EH (cell line): Measurements from ENCODE around the gene GPR155.
"Not testable (repeated sequence)": the region's sequence is repeated elsewhere in the genome, so short reads cannot be mapped to it uniquely, and the experiment has no call there.

Experiments used
- DNase-seq: peaks from one replicate; pipeline ENCODE4 v3.0.0-alpha.2; 2015; ENCODE audit warnings: low read depth

Gene GPR155

DNA sequence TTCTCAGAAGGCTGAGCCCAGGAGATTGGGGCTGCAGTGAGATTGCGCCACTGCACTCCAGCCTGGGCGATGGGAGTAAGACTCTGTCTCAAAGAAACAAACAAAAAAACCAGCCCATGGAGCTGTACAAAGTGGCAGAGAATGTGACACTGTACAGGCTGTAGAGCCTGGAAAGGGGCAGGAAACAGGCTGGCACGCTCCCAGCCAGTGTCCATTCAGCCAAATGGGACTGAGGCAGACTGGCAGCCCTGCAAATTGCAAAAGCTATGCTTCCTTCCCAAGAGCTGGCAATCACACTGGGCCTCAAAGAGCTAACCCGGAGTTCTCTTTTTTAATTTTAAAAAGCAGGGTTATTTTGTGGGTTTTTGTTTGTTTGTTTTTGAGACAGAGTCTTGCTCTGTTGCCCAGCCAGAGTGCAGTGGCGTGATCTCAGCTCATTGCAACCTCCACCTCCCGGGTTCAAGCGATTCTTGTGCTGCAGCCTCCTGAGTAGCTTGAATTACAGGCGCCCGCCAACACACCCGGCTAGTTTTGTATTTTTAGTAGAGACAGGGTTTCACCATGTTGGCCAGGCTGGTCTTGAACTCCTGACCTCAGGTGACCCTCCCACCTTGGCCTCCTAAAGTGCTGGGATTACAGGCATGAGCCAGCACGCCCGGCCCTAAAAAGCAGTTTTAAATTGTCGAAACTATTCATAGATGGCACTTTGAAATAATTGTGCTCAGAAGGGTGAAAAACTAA, 48.5 kb downstream of the GPR155 start:
- no peak for DNase-seq

DNA sequence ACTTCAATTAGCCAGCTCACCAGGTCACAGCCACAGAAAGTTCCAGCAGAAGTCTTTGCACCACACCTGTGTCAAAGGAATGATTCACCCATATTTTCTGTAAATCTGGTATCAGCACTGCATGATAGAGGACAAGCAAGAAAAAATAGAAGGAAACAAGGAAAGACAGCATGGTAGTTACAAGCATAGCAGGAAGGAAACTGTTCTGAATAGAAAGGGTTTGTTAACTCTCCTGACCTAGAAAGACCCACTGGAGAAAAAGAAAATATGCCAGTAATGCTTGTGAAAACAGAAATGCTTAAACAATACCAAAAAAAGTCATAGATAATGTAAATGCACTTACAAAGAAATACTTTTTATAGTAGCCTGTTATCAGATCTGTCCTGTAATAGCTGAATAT, 50.5 kb downstream of the GPR155 start:
- peak; percentile 54 for DNase-seq

DNA sequence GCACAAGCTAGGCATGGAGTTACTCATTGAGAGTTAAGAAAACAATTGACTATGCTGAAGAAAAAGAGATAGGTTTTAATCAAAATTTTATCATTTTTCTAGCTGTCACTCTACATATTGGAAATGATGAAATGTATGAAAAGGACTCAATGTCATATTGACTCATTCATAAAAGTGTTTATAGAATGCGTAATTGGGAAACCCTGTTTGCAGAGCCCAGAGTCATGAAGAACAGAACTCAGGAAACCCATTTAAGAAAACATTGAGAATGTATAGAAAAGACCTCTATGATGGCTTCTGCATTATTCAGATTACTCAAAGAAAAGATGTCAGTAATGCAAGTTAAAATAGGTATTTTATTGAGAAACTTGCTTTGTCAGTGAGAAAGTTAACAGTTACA, 54.9 kb downstream of the GPR155 start:
- DNase-seq: no peak

DNA sequence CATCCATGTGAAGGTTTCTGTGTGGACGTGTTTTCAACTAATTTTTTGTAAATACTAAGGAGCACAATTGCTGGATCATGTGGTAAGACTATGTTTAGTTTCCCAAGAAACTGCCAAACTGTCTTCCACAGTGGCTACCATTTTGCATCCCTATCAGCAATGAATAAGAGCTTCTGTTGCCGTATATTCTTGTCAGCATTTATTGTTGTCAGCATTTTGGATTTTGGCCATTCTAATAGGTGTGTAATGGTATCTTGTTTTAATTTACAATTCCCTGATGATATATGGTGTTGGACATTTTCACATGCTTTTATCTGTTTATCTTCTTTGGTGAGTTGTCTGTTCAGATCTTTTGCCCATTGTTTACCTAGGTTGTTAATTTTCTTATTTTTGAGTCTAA, 56.8 kb downstream of the GPR155 start:
- no peak for DNase-seq

DNA sequence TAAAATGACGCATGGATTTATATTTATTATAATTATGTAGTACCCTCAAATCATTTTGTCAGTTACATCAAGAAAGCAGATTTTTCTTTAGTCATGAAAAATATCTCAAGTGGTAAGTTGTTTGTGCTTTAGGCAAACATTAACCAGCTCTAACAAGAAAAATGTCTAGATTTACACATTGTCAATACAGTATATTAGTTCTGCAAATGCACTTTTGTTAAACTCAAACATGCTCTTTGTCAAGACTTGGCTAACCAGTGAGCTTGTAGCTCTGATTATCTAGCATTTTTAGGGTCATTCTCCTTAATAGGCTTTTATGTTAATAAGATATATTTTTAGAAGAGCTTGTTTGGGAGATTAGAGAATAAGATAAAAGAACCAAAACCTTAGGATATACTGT, 58.6 kb downstream of the GPR155 start:
- no peak for DNase-seq

DNA sequence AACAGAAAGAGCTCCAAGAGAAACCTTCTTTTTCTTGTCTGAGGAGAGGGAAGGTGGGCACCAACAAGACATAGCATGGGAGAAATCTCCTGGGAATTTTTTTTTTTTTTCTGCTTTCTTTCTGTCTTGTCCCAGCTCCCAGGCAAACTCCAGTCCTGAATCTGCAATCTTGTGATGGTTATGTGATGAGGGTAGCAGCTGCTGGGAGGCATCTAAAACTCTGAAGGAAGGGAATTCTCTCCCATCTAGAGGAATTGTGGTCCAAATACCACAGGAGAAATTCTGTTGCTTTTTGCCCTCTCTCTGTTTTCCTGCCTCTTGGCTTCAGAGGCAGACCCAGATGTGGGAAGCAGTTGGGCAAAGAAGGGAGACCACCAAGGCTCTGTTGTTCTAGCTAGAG, 74.6 kb downstream of the GPR155 start:
- no peak for DNase-seq

DNA sequence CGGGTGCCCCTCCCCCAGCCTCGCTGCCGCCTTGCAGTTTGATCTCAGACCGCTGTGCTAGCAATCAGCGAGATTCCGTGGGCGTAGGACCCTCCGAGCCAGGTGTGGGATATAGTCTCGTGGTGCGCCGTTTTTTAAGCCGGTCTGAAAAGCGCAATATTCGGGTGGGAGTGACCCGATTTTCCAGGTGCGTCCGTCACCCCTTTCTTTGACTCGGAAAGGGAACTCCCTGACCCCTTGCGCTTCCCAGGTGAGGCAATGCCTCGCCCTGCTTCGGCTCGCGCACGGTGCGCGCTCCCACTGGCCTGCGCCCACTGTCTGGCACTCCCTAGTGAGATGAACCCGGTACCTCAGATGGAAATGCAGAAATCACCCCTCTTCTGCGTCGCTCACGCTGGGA, 76.8 kb downstream of the GPR155 start:
- not testable (repeated sequence) for DNase-seq

DNA sequence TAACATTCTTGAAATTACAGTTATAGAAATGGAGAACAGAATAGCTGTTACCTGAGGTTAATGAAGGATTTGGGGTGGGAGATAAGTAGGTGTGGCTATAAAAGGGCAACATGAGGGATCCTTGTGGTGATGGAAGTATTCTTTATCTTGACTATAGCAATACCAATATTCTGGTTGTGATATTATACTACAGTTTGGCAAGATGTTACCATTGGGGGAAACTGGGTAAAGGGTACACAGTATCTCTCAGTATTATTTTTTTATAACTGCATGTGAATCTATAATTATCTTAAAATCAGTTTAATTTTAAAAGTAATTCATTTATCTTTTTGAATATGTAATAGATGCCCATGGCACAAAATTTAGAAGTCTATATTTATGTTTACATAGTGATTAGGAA, 83.2 kb downstream of the GPR155 start:
- no peak for DNase-seq

DNA sequence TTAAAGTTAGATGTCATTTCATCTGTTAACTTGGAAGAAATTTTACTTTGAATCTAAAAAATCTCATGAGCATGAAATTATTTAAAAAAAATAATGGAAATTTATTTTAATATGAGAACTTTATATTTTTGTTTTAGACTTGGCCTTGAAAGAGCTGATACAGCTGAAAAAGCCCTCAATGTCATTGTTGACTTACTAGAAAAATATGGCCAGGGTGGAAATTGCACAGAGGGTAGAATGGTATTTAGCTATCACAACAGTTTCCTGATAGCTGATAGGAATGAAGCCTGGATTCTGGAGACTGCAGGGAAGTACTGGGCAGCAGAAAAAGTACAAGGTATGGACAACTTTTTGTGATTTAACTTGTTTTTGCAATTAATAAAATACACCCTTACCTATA, 86.0 kb downstream of the GPR155 start:
- no peak for DNase-seq

DNA sequence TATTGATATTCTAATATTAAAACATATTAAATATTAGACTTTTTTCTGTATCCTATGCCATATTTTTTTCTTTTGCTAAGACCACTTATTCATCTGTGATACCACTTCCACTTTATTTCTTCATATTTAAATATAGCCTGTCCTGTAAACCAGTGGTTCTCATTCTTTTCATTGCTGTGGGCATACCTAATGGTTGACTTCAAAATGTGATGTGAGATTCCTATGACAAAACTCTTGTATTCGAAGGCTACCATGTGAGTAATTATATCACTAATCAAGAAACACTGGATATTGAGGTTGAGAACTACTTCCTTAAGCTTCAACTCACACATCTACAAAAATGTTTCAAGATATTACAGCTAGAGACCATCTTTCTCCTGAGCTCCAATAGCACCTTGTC, 87.7 kb downstream of the GPR155 start:
- DNase-seq: peak; percentile 60

DNA sequence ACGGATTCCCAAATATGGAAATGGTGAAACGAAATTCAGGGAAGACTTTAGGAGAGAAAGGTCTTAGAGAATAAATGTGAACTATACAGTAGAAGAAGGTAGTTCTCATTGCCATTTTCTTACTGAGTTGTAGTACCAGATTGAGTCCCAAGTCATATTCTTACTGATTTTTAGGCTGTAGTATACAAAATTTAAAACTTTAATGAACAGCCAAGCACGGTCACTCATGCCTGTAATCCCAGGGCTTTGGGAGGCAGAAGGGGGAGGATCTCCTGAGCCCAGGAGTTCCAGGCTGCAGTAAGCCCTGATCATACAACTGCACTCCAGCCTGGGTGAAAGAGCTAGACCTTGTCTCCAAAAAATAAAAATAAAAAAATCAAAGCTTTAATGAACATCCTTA, 89.1 kb downstream of the GPR155 start:
- DNase-seq: no peak

DNA sequence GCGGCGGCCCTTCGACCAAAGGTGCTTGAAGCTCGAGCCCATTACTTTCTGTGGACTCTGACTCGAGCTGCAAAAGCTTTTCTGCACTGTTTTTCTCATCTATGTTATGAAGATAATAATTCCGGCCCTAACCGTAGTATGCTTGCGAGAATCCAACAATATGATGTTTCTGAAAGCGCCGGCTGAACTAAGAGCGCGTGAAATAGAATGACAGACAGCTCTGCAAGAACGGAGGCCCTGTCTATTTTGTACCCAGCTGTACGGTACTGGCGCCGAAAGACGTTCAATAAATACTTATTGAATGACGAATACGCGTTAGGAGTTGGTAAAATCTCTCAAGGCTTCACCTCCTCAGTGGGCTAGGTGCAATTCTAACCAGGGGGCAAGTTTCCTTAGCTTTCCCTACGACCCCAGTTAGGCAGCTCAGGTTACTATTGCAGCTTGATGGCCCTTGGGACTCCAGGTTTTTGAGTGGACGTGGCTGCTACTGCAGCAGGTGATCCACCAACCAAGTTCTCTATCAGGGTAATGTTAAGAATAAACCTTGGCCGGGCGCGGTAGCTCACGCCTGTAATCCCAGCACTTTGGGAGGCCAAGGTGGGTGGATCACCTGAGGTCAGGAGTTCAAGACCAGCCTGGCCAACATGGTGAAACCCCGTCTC, 90.7 kb downstream of the GPR155 start:
- peak; percentile 24 for DNase-seq

DNA sequence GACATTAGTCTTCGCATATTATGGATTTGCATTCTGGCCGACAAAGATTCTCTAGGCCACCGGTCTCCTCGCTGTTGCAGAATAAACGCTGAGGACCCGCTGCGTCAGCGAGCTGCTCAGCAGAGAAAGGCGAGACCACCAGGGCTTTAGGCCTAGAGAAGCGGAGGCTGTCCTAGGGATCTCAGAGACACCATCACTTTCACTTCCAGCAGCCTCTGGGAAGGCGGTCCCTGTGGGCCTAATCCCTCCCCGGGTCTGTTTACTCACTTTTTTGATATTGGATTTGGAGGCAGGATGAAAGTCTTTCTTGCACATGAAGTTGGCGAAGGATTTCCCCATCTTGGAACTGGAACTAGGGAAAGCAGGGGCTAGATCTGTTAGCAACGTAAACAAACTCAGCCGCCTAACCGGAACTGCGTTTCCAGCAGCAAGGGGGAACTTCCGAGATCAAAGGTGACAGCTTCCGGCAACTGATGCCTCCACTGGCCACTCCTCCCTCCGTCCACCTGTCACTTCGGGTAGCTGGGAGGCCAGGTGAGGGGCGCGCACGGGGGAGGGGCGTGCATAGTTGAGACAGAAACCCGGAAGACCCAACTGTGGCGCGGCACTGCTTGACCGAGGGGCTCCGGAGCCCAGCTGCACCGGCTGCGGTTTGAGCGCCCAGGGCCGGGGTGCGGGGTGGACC, 91.4 kb downstream of the GPR155 start, which contains the start of gene SCRN3:
Gene SCRN3 (plus strand): TSS at position 447 of the 685 bp plus-strand sequence. CDS start 2,554 bp downstream, outside the sequence.
- DNase-seq: peak; percentile 78

DNA sequence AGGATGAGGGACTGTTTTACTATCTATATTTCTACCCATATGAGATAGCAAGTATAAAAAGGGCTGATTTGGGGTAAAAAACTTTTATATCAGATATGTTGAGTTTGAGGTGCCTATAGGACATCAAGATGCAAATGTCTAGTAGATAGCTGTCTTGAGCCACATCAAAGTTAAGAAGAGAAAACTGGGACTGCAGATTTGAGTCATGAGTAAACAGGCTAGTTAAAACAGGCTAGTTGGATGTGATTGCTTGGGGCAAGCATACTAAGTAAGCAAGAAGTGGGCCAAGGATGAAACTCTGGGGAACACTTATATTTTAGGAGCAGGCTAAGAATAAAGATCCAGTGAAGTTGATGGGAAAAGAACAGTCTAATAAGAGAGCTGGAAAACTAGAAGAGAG, 94.1 kb downstream of the GPR155 start:
- DNase-seq: no peak

DNA sequence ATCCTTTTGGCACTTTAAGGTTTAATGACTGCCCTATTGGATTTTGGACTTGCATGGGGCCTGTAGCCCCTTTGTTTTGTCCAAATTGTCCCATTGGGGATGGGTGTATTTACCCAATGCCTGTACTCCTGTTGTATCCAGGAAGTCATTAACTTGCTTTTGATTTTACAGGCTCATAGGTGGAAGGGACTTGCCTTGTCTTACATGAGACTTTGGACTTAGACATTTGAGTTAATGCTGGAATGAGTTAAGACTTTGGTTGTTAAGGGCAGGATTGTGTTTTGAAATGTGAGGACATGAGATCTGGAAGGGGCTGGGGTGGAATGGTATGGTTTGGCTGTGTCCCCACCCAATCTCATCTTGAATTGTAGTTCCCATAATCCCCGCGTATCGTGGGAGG, 96.5 kb downstream of the GPR155 start:
- DNase-seq: not testable (repeated sequence)

DNA sequence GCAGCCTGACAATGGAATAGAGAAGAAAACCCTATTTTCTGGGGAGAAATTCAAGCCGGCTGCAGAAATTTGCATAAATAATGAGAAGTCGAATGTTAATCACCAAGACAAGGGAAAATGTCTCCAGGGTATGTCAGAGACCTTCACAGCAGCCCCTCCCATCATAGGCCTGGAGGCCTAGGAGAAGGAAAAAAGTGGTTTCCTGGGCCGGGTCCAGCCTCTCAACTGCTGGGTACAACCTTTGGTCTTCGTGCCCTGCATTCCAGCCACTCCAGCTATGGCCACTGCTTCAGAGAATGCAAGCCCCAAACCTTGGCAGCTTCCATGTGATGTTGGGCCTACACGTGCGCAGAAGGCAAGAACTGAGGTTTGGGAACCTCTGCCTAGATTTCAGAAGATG, 97.3 kb downstream of the GPR155 start:
- no peak for DNase-seq

DNA sequence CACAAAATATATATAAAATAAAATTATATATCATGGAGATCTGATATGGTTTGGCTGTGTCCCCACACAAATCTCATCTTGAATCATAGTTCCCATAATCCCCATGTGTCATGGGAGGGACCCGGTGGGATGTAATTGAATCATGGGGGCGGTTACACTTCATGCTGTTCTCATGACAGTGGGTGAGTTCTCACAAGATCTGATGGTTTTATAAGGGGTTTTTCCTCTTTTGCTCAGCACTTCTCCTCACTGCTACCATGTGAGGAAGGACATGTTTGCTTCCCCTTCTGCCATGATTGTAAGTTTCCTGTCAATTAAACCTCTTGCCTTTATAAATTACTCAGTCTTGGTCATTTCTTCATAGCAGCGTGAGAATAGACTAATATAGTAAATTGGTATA, 98.1 kb downstream of the GPR155 start:
- not testable (repeated sequence) for DNase-seq

DNA sequence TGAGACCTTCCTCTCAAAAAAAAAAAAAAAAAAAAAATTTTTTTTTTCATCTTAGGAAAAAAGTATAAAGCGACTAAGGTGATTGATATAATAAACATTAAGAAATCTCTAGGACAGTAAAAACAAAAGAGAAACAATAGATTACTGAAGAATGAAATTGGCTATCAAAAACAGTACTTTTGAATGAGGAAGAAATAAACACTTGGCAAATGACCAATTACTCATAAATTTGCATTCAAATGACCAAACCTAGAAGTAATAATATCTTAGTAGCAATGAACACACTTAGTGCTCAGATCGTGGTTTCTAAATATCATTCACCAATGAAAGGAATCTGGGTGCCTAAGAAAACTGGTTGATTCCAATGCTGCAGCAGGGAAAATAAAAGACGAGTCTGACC, 101.6 kb downstream of the GPR155 start:
- DNase-seq: no peak

DNA sequence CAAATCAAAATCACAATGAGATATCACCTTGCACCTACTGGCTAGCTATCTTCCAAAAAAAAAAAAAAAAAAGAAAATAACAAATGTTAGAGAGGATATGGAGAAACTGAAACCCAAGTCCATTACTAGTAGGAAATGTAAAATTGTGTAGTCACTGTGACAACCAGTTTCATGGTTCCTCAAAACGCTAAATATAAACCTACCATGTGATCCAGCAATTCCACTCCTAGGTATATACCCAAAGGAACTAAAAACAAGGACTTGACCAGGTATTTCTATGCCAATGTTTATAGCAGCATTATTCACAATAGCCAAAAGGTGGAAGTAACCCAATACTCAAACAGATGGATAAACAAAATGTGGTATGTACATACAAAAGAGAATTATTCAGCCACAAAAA, 103.0 kb downstream of the GPR155 start:
- no peak for DNase-seq
